GM18951 (cell line): ENCODE results near the gene GABRB3.
"Not testable (repeated sequence)": the region's sequence is repeated elsewhere in the genome, so short reads cannot be mapped to it uniquely, and the experiment has no call there.

Experiments
- POLR2A ChIP-seq: IDR thresholded peaks from 4 replicates; pipeline ENCODE4 v1.6.1; 2011; ENCODE audit warnings: mild to moderate bottlenecking; ENCODE audit not compliant: insufficient read length, insufficient read depth; ENCODE audit errors: extremely low read depth
- in situ Hi-C: fragments of 300-500 bp; cut with MboI; formaldehyde crosslinking; loops from one replicate; pipeline ENCODE4 v1.12.0; 2022; ENCODE audit warnings: low sequenced_read_pairs, mixed read lengths, inconsistent platforms; ENCODE audit not compliant: unreplicated experiment

The GABRB3 gene

DNA sequence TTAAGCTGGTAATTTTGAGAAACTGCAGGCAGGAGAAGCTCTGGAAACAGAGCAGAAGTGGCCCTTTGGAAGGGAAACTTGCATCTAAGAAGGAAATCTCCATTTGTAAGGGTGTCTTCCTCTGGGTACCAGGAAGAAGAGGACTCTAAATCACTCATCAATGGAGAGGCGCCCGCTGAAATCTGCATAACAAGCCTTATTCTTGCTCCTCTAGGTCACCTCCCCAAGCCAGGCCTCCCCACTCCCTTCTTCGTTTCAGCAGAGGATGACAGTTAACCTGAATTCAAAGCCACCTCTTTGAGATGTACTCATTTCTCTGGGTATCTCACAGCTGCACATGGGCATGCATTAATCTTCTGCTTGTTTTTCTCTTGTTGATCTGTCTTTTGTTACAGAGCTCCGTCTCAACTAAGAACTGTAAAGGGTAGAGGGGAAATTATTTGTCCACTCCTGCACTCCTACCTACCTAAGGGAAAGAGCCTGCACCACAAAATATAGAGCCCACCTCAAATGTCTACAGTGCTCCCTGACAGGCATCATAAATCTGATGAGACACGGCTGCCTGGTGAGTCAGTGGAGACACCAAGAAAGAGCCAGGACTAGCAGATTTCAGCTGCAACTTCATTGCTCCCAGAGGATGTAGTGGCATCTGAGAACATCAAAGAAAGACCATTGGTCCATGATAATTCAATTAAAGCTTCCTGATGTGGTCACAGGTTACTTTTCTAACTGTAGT is 51.5 kb downstream of the GABRB3 start:
- TF ChIP-seq POLR2A = no peak
- in situ Hi-C loops = no loop called here

DNA sequence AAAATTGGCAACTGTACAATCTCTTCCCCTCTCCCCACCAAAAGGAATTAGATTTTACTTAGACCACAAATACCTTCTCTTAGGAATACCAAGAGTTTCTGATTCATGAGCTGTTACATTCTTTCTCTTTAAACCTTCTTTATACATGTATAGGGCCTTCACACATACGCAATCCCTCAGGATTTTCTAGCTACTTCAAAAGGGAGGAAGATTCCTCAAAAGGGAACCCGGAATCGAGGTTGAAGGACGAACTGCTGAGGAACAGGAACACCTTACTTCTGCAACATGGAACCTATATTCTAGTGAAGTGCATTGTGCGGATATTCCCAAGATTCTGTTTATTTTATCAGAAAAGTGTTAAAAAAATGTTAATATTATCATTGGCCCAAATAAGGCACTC is 52.3 kb downstream of the GABRB3 start:
- in situ Hi-C loops = no loop called here
- no peak for TF ChIP-seq POLR2A

DNA sequence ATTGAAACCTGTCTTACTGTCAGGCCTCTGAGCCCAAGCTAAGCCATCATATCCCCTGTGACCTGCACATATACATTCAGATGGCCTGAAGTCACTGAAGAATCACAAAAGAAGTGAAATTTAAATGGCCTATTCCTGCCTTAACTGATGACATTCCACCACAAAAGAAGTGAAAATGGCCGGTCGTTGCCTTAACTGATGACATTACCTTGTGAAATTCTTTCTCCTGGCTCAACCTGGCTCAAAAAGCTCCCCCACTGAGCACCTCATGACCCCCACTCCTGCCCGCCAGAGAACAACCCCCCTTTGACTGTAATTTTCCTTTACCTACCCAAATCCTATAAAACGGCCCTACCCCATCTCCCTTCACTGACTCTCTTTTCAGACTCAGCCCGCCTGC is 53.0 kb downstream of the GABRB3 start:
- in situ Hi-C loops = not testable (repeated sequence)

DNA sequence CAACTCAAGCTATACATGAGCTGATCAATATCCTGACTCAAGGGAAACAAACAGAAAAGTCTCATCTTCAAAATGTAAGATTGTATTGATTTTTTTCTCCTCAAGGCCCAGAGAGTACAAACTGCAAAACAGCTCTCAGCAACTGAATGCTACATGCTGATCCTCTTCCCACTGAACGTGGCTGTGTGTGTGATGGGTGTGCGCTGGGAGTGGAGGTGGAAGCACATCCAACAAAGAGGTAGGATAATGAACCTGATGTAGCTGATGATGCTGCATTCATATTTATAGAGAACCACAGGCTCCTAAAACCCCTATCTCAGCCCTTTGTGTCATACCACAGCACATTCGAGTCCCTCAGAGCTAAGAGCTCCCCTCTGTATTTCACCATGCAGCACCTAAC is 56.8 kb downstream of the GABRB3 start:
- TF ChIP-seq POLR2A = no peak
- in situ Hi-C loops = no loop called here

DNA sequence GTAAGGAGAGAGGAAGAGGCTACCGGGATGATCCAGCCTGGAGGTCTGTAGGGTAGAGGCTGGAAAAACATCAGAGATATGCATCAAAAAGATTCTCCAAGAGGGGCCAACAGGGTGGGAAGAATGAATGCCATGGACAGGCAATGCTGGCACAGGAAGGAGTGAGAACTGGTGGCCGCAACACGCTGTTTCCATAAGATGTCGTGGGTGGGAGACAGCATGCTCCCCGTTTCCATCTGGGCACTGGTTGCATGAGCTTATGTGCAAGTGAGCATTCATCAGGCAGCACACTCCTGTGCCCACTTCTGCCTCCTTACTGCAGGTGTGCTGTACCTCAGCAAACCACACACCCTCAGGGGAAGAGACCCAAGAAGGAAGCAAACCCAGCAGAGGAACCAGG is 59.4 kb downstream of the GABRB3 start:
- TF ChIP-seq POLR2A = no peak
- in situ Hi-C loops = no loop called here

DNA sequence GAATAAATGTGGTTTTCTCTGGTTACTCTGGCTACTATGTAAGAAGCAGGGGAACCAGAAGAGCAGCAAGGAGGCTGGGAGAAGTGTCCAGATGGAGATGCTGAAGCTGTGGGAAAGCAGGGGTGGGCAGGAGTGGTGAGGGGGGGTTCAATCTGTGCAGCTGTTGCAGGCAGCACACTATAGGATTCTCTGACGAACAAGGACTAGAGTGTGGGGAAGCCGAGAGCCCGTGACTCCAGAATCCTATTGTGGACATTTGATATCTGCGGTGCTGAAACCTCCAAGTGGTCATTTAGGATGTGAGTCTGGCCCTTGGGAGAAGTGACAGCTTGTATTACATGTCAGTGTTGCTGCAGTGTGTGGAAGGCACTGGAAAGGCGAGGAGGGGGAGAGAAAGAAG is 60.5 kb downstream of the GABRB3 start:
- no peak for TF ChIP-seq POLR2A
- in situ Hi-C loops = no loop called here

DNA sequence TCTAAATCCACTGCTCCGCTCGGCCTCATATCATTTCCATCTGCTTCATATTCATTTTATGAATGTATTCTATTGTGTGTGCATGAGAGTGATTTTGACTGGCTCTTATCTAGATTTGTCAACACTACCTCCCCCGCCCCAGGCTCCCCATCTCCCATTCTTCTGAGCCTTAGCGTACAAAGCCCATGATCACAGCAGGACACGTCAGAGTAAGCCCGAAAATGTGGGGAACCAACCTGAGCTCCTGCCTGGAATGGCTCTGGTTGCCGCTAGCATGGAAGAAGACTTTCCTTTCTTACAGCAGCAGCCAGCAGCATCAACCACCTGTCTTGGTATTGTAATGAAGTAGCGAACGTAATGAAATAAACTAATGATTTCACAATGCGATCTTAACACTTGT is 61.4 kb downstream of the GABRB3 start:
- in situ Hi-C loops = no loop called here
- no peak for TF ChIP-seq POLR2A

DNA sequence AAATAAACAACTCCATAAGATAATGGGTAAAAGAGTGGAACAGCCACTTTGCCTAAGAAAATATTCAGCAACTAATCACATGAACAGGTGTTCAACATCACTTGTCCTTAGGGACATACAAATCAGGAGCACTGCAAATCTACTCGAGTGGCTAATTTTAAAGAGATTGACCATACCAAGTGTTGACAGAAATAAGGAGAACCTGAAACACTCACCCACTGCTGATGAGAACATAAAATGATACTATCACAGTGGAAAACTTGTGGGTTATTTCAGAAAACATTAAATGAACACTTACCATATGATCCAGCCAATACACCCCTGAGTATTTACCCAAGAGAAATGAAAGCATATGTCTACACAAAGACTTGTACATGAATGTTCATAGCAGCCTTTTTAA is 70.5 kb downstream of the GABRB3 start:
- in situ Hi-C loops = no loop called here
- no peak for TF ChIP-seq POLR2A

DNA sequence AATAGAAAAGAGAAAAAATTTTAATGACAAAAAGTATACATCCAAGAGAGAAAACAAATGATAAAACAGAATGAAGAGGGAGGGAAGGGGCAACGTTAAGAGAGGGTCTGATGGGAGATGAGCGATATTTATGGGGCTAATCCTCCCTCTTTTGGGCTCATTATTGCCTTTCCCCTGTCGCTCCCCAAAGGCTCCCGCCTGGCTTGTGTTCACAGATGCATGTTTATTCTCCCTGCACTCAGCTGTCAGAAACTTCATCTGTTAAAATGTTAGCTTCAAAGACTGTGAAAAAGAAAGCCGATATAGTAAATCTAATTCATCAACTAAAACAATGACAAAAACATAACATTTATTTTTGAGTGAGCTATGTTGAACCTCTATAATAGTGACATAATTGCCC is 74.3 kb downstream of the GABRB3 start:
- in situ Hi-C loops = no loop called here
- no peak for TF ChIP-seq POLR2A

DNA sequence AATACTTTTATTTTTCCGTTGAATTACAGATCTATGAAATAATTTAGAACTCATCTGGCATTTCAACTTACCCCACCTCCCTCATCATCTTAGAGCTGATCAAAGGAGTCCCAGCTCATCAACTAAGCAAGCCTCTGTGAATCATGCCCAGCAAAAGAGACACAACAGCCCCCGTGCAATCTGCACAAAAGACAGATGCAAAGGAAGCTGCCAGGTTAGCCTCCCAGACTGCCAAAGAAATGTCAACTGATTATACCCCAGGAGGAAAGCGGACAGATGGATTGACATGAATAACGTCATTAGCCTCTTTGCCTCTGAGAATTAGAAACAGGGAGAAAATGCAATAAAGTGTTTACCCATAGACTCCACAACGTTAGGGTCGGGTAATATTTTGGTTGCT is 75.0 kb downstream of the GABRB3 start:
- TF ChIP-seq POLR2A = no peak
- in situ Hi-C loops = no loop called here

DNA sequence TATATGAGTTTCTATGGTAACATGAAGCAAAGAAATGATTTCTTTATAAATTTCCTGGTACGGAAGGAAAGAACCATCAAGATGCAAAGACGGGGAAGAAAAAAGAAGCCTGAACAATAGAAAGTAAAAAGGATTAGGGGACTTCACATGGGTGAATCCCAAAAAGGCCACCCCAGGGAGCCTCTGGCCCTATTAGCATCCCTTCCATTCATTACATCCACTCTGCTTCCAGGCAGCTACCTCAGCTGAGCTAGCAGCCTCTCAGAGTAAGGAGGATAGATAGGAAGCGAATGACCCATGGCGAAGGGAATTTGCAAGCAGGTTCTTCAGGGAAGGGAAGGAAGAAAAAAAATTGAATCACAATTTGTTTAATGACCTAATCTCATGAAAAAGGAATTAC is 81.6 kb downstream of the GABRB3 start:
- TF ChIP-seq POLR2A = no peak
- in situ Hi-C loops = no loop called here

DNA sequence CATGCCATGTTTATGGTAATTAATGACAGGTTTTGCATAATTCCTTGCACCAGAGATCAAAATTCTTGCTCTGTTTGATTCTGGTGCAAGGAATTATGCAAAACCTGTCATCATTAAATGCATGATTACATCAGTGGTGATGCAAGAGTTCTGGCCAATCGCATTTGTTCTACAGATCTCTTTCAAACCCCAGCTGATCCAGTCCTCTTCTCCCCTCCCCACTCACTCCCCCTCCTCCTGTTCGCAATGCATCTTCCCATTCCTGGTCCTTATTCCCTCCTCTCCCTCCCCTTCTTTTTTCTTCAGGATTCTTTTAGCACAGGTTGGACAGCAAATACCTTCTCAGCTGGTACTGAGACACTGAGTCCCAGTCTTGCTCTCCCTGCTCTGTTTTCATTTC is 82.1 kb downstream of the GABRB3 start:
- in situ Hi-C loops = no loop called here
- no peak for TF ChIP-seq POLR2A

DNA sequence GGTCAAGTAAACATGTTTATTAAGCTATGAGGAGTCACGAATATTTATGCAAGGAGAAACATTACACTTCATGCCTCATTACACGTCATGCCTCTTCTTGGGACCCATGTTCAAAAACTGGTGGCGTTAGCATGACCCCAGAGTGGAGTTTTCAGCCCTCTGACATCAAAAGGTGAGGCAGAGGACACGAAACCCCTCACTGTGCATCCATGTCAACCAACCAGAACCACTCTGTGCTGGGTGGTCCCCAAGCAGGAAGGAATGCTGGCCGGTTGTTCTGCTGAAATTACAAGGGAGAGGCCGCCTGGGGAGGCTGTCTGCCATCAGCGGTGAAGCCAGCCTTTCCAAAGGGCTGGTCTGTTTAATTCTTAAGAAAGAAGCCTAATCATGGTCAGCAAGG is 83.4 kb downstream of the GABRB3 start:
- in situ Hi-C loops = no loop called here
- no peak for TF ChIP-seq POLR2A

DNA sequence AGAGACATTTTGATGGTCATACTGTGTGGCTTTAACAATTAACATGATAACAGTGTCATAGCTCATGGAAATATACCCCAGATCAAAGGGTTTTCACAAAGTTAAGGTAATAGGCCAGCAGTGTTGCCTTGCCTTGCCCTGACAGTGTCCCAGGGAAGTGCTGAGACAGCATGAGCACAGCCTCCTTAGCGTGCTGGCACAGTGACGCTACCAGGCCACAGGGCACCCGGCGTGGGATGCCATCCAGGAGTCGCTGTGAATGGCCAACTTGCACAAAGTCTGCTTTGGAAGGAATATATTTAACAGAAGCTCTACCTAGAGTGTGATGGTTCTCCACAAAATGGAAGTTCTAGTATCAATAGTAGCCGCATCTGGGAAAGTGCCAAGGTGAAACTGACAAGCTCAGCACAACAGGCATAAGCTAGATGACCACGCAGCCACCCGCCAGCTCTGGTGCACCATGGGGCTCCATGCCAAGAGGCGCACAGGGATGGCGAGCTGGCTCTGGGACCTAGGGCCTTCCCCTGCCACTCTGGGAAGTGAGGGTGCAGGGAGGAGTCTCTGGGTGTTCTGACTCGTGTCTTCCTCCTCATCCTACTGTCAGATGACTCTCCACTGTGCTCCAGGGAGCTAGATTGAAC is 86.2 kb downstream of the GABRB3 start:
- in situ Hi-C loops = no loop called here
- no peak for TF ChIP-seq POLR2A
